ENCODE results near the gene STUB1.
"Not testable (repeated sequence)": the region's sequence is repeated elsewhere in the genome, so short reads cannot be mapped to it uniquely, and the experiment has no call there.

The STUB1 gene

DNA sequence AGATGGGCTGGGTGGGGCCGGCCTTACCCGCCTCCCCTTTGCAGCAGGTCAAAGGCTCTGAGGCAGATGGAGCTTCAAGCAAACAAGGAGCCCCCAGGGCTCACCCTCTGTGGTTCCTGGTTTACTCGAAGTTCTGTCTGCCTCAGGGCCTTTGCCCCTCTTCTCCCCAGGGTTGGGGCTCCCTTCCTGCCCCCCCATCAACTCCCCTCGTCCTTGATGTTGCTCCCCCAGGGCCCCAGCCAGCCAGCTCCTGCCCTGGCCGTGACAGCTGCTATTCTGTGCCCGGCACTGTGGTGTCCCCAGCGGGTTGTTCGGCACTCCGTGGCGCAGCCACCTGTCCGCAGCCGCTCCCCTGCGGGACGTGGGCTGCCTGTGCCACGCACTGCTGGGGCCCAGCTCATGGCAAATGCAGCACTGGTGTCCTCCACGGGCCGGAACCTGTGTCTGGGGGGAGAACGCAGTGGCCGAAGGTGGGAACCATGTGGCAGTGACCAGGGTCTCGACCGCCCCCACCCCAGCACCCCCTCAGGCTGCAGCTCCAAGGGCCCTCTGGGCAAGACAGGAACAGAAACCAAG, 30.4 kb downstream of the STUB1 start:
- TF ChIP-seq Cebpa-rat (IDR thresholded peaks at IDR 0.05), result no peak
- H3K27ac ChIP-seq, result no peak overlapping the region
- H3K4me1 ChIP-seq, result peaks cover 51% of the 10 kb centered on the region
- H3K4me2 ChIP-seq, result peak overlapping the region; percentile 75
- H3K36me3 ChIP-seq, result no peaks in the 10 kb centered on the region
- H4K20me1 ChIP-seq, result peaks cover 59% of the 10 kb centered on the region
- H3K4me3 ChIP-seq, result 0 out of 2 replicates have a peak overlapping the region, but pooled peaks have one; percentile 11
- no peaks in the 10 kb centered on the region for H3K9me3 ChIP-seq
- H3K9ac ChIP-seq, result no peak overlapping the region
- H3K27me3 ChIP-seq, result peaks cover 83% of the 10 kb centered on the region

DNA sequence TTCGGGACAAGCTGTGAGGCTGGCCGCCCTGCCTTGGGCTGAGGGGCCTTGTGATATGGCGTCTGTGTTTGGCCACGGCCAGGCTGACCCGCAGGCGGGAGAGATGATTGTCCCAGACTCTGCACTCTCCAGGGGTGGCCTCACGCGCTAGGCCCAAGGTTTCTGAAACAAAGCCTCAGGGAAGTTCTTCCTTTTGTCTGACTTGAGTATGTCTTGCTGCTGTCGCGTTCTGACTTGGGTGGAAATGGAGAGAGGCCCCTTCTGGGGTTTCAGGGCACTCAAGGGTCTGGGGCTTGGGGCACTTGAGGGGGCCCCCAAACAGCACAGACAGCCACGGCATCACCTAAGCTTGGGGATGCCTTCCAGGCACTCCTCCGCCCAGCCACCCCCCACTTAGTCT, 30.9 kb downstream of the STUB1 start:
- Histone ChIP-seq H3K9ac (no peak overlapping the region), H3K9me3 (no peaks in the 10 kb centered on the region), H3K4me3 (no peak overlapping the region), H3K4me1 (peaks cover 56% of the 10 kb centered on the region), H4K20me1 (peaks cover 64% of the 10 kb centered on the region), H3K36me3 (no peaks in the 10 kb centered on the region), H3K27ac (no peak overlapping the region), H3K27me3 (peaks cover 83% of the 10 kb centered on the region), H3K4me2 (peak overlapping the region; percentile 75)
- no peak for TF ChIP-seq Cebpa-rat (IDR thresholded peaks at IDR 0.05)

DNA sequence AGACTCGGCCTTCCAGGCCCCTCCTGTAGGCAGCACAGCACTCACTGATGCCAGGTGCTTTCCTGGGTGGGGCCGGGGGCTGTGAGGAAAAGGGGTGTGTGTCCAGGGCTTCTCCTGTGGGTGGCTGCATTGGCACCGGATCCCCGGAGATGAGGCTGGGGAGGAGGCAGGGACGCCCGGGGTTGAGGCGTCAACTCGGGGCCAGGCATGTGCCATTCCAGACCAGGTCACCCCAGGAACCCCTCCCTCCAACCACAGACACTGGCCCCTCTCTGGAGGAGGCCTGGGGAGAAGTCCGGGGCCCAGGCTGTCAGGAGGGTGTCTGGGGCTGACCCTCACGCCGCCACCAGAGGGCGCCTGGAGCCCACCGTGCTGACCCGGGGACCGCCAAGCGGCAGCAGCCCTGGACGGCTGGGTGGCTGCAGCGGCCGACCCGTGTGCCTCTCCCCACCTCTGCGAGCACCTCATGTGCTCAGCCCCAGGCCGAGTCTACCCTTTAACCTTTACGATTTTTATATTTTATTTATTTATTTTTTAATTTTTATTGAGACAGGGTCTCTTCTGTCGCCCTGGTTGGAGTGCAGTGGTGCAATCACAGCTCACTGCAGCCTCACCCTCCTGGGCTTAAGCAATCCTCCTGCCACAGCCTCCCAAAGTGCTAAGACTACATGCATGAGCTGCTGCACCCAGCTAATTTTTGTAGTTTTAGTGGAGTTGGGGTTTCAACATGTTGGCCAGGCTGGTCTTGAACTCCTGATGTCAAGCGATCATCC, 31.5 kb downstream of the STUB1 start:
- no peak overlapping the region for H3K9ac ChIP-seq
- H3K4me2 ChIP-seq, result peak overlapping the region; percentile 75
- TF ChIP-seq Cebpa-rat (IDR thresholded peaks at IDR 0.05), result no peak

DNA sequence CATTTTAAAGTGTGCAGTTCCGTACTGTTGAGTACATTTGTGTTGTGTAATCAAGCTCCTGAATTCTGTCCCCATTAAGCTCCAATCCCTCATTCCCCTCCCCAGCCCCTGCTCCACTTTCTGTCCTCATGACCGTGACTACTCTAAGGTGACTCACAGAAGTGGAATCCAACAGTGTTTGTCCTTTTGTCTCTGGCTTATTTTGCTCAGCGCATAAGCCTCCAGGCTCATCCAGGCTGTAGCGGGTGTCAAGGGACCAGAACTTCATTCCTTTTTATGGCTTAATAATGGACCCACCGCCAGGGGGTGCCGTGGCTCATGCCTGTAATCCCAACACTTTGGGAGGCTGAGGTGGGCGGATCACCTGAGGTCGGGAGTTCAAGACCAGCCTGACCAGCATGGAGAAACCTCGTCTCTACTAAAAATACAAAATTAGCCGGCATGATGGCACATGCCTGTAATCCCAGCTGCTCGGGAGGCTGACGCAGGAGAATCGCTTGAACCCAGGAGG, 32.6 kb downstream of the STUB1 start:
- H3K9ac ChIP-seq, H3K36me3 ChIP-seq, H3K4me3 ChIP-seq, H3K4me2 ChIP-seq, H3K27ac ChIP-seq, H3K9me3 ChIP-seq: not testable (repeated sequence)
- Histone ChIP-seq H3K4me1 (peaks cover 62% of the 10 kb centered on the region), H3K27me3 (peaks cover 74% of the 10 kb centered on the region), H4K20me1 (peaks cover 63% of the 10 kb centered on the region)

More for the DNA sequence above, 31.5 kb downstream of the STUB1 start:
- Histone ChIP-seq H4K20me1 (peaks cover 64% of the 10 kb centered on the region), H3K9me3 (no peaks in the 10 kb centered on the region), H3K27ac (no peak overlapping the region), H3K36me3 (no peaks in the 10 kb centered on the region), H3K27me3 (peaks cover 83% of the 10 kb centered on the region), H3K4me1 (peaks cover 56% of the 10 kb centered on the region), H3K4me3 (no peak overlapping the region)

DNA sequence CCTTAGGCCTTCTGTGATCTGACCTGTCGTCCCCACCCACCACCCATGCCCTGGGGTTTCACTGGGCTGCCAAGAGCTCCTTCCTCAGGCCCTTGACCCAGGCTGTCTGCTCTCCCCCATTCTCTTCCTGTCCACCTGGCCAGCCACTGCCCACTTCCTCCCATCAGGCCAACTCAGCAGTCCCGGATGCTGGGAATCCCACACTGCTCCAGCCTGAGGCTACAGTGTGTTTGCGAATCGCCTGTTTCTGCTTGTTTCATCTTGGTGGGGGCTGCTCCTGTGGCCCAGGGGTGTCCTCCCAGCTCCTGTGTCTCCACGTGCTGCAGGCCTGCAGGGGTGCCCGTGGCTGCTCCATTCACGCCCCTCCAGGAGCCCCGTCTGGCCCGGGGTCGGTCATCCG, 33.9 kb downstream of the STUB1 start:
- no peak overlapping the region for H3K4me3 ChIP-seq
- peaks cover 63% of the 10 kb centered on the region for H4K20me1 ChIP-seq
- H3K4me1 ChIP-seq, result peaks cover 75% of the 10 kb centered on the region
- H3K9me3 ChIP-seq, result no peaks in the 10 kb centered on the region
- H3K4me2 ChIP-seq, result peak overlapping the region; percentile 100
- H3K27me3 ChIP-seq, result peaks cover 61% of the 10 kb centered on the region
- TF ChIP-seq Cebpa-rat (IDR thresholded peaks at IDR 0.05), result no peak
- no peak overlapping the region for H3K9ac ChIP-seq
- no peak overlapping the region for H3K27ac ChIP-seq
- no peaks in the 10 kb centered on the region for H3K36me3 ChIP-seq

DNA sequence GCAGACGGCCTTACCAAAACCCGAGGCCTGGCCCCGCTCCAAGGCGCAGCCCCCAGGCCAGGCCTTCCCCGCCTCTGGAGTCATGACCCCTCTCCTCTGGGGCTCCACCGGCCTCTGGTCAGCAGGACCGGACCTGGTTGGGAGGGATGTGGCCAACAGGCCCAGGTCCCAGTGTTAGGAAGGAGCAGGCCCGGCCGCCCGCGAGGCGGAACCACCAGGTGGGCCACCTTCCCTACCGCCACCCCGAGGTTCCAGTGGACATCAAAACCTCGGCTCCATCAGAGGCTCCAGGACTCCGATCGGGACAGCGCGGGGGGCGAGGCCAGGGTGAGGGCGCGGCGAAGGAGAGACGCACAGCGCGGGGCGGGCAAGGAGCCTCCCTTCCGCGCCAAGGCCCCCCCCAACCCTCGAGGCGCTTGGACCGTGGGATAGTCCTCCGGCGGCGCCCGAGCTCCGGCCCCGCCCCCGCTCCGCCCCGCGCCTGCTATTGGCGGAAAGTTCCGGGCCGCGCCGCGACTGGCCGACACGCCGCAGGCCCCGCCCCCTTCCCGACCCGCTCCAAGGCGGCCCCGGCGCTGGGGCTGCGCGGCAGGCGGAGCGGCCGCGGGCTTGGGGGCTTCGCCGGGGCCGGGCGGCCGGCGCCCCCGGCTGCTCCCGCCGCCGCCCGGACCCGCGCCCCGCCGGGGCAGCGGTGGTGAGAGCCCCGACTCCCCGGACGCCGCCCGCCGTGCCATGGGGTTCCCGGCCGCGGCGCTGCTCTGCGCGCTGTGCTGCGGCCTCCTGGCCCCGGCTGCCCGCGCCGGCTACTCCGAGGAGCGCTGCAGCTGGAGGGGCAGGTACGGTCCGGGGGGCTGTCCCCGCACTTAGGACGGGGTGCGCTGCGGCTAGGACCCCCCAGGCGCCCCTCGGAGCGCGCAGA, 34.6 kb downstream of the STUB1 start, which contains the start of gene METRN:
Gene METRN (plus strand): TSS at position 561 of the 919 bp plus-strand sequence. CDS start 172 bp downstream, at position 733.
- Histone ChIP-seq H3K4me1 (peaks cover 78% of the 10 kb centered on the region), H3K36me3 (no peaks in the 10 kb centered on the region), H3K4me3 (peak within 1 kb of the TSS; percentile 85), H3K9me3 (no peaks in the 10 kb centered on the region), H3K27ac (peak within 1 kb of the TSS; percentile 20; the same call in 1 of the 2 replicates), H3K4me2 (peak within 1 kb of the TSS; percentile 100), H3K27me3 (peaks cover 54% of the 10 kb centered on the region), H3K9ac (peak within 1 kb of the TSS; percentile 73), H4K20me1 (peaks cover 60% of the 10 kb centered on the region)
- TF ChIP-seq Cebpa-rat (IDR thresholded peaks at IDR 0.05), result no peak

DNA sequence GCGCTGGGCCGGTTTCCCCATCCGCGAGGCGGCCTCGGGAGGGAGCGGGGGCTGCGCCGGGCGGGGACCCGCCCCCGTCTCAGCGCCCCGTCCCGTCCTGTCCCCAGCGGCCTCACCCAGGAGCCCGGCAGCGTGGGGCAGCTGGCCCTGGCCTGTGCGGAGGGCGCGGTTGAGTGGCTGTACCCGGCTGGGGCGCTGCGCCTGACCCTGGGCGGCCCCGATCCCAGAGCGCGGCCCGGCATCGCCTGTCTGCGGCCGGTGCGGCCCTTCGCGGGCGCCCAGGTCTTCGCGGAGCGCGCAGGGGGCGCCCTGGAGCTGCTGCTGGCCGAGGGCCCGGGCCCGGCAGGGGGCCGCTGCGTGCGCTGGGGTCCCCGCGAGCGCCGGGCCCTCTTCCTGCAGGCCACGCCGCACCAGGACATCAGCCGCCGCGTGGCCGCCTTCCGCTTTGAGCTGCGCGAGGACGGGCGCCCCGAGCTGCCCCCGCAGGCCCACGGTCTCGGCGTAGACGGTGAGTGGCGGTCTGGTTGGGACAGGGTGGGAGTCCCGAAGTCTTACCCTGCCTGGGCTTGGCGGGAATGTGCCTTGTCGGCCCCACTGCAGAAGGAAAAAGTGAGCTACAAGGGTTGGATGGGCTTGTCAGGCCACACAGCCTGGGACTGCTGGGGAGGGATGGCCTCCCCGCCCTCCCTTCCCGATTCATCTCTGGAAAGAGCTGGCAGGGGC, 35.4 kb downstream of the STUB1 start:
- Histone ChIP-seq H3K9ac (peak overlapping the region; percentile 73), H4K20me1 (peaks cover 52% of the 10 kb centered on the region), H3K4me1 (peaks cover 75% of the 10 kb centered on the region), H3K27ac (peak overlapping the region; percentile 24; the same call in 1 of the 2 replicates), H3K36me3 (no peaks in the 10 kb centered on the region), H3K4me2 (peak overlapping the region; percentile 100), H3K9me3 (no peaks in the 10 kb centered on the region), H3K27me3 (peaks cover 46% of the 10 kb centered on the region), H3K4me3 (peak overlapping the region; percentile 85)
- TF ChIP-seq Cebpa-rat (IDR thresholded peaks at IDR 0.05), result no peak

DNA sequence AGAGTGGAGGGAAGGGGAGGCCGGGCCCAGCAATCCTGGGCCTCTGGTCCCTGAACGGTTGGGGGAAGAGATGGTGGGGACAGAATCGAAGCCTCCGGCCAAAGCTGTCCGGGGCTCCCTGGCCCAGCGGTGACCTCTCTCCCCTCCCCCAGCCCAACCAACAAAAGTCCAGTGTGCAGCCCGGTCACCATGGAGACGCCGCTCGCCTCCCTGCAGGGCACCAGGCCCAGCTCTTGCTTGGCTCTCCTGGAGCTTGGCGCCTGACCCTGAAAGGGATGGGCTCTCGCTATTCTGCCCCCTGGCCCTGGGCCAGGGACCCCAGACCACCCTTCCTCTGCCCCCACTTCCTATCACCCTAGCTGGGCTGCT, 36.0 kb downstream of the STUB1 start:
- TF ChIP-seq Cebpa-rat (IDR thresholded peaks at IDR 0.05), result no peak
- Histone ChIP-seq H3K4me2 (peak overlapping the region; percentile 100), H3K4me1 (peaks cover 69% of the 10 kb centered on the region), H3K4me3 (peak overlapping the region; percentile 85), H3K36me3 (no peaks in the 10 kb centered on the region), H3K27me3 (peaks cover 40% of the 10 kb centered on the region), H3K9me3 (no peaks in the 10 kb centered on the region), H4K20me1 (peaks cover 47% of the 10 kb centered on the region), H3K9ac (peak overlapping the region; percentile 73), H3K27ac (peak overlapping the region; percentile 24; the same call in 1 of the 2 replicates)

All from BLaER1 (cell line).